Measurements from ENCODE around the gene MARCHF3. TPM values are rescaled to one million over a fixed set of nuclear protein-coding genes. Genes with fewer than 3 reads are reported as not detected.

The MARCHF3 gene, protein sequence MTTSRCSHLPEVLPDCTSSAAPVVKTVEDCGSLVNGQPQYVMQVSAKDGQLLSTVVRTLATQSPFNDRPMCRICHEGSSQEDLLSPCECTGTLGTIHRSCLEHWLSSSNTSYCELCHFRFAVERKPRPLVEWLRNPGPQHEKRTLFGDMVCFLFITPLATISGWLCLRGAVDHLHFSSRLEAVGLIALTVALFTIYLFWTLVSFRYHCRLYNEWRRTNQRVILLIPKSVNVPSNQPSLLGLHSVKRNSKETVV
- 2.3 and 4.2 TPM in 2 replicates for total RNA-seq

DNA sequence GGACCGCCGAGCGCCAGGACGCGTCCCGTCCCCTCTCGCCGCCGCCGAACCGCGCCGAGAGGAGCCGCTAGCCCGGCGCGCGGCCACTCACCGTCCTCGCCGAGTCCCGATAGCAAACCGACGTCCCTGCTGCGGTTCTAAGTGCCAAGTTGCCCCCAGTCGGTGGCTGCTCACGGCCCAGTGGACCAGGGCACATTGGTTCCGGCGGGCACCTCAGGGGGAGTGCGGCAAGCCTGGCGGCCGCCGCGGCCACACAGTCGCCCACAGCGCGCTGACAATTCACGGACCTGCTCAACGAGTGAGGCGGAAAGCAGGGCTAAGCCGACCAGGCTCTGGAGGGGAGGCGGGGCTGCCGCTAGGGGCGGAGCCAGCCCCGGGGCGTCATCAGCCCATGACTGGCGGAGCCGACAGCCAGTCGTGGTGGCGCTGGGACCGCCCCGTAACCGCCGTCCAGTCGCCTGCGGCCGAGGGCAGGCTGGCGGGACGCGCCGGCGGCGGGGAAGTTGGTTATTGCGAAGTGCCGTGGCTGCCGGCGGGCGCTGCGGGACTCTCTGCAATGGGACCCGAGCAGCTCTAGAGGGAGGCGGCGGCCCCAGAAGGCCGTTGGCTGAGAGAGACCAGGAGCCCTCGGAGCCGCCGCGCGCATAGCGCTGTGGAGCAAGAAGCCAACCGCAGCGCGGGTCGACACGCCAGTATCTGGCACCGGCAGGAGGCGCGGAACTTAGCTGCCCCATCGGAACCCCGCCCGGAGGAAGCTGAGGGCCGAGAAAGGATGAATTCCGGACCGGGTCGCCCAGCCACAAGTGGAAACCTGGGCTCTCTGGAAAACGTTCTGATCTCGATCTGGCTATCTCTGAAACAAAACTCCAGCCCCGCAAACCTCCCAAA is at the start of gene MARCHF3:
Gene MARCHF3, minus strand, starts transcription at position 300 of the 888 bp plus-strand sequence. CDS start 112,387 bp downstream, outside the sequence.
- peaks cover 10% of the 10 kb centered on the region for H3K4me1 Mint-ChIP-seq
- DNase-seq = peak; percentile 99
- intact Hi-C loops (cut with micrococcal nuclease) = loop anchor here (1.0 to 5.0 kb wide), 9 partner anchors 42 to 487 kb away; partner anchors contain the start of genes C5orf63, LMNB1, PHAX and PRRC1
- H3K27me3 Mint-ChIP-seq = peaks cover 37% of the 10 kb centered on the region
- H3K9me3 Mint-ChIP-seq = no peaks in the 10 kb centered on the region
- peak within 1 kb of the TSS; percentile 75 for H3K27ac Mint-ChIP-seq
- H3K4me3 Mint-ChIP-seq = peak within 1 kb of the TSS; percentile 92
- H3K36me3 Mint-ChIP-seq (ENCODE audit: low read depth) = no peaks in the 10 kb centered on the region

DNA sequence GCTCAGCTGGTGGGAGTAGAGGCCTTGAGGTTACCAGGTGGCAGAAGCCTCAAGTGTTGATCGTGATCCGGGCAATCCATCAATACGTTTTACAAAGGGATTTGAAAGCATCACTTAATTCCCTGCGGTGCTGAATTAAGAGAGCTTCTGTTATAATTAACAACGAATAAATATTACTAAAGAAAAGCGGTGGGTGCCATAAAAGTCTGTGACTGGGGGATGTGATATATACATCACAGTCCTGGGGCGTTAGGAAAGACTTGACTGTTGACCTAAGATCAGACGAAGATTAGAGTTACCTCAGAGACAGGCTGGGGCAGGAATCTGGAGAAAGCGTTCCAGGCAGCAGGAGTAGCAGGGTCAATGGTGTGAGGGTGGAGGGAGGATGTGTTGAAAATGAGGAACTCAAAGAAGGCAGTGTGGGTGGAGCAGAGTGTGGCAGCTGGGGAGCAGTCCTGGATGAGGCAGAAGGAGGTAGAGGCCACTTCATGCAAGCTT is 49.7 kb upstream of the MARCHF3 start:
- no peak for DNase-seq
- Mint-ChIP-seq H3K4me1 (peaks cover 4% of the 10 kb centered on the region), H3K4me3 (no peak overlapping the region), H3K9me3 (no peaks in the 10 kb centered on the region), H3K27ac (no peak overlapping the region), H3K27me3 (peaks cover 11% of the 10 kb centered on the region), H3K36me3 (ENCODE audit: low read depth) (no peaks in the 10 kb centered on the region)
- intact Hi-C loops (cut with micrococcal nuclease) = loop anchor here (10.0 kb wide), 2 partner anchors 225 to 435 kb away; partner anchors contain the start of gene PRRC1

DNA sequence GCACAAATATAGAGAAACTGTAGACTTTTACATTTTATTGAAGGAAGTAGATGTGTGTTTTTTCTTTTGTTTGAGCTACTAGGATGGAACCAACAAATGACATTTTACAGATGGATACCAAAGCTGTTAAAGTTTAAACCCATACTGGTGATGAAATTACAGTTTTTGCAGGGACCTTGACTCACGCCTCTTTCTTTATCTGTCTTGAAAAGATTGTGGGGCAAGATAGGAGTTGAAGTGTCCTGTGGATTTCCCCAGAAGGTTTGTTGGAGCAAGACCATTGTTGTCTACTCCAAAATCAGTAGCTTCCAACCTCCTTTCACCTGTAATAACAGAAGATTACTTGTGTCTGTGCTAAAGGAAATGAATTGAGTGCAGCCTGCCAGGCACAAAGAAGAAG is 47.0 kb upstream of the MARCHF3 start:
- Mint-ChIP-seq H3K9me3 (no peaks in the 10 kb centered on the region), H3K4me1 (peaks cover 14% of the 10 kb centered on the region), H3K4me3 (no peak overlapping the region), H3K27me3 (peaks cover 11% of the 10 kb centered on the region), H3K36me3 (ENCODE audit: low read depth) (peaks cover 2% of the 10 kb centered on the region), H3K27ac (no peak overlapping the region)
- intact Hi-C loops (cut with micrococcal nuclease) = loop anchor here (10.0 kb wide), 2 partner anchors 223 to 437 kb away; partner anchors contain the start of gene PRRC1
- DNase-seq = no peak

DNA sequence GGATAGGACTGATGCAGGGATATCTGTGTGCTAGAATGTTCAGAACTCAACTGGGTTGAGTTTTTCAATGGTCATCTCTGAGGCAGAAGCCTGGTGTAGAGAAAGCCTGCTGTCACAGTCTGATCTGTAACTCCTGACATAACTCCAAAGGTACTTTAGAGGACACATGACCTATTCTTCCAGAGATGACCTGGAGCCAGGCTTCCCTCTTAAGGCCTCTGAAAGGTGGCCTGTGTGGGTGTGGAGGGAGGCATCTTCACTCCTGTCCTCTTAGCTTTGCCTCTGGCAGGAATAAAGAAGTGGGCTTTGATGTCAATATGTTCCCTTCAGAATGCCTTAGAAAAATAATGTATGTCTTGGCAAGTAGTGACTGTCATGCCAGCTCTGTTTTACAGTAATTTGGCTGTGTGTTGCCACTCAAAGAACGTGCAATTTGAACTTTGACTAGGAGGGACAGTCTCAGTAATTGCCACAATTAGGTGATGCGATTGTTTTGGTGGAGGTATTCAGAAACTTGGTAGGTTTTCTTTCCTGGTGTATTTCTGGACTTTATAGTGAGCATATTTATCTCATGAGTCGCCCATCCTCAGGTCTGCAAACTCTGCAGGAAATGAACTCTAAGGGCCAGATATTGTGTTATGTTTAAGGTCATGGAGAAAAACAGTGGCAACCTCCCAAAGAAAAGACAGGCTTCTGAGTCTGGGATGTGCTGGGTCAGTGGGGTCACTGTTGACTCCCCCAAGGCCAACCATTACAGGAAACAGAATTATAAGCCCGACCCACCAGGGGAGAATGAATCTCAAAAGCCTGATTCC is 46.2 kb upstream of the MARCHF3 start:
- Mint-ChIP-seq H3K9me3 (no peaks in the 10 kb centered on the region), H3K27me3 (peaks cover 8% of the 10 kb centered on the region)
- intact Hi-C loops (cut with micrococcal nuclease) = loop anchor here (10.0 kb wide), 2 partner anchors 222 to 438 kb away; partner anchors contain the start of gene PRRC1

DNA sequence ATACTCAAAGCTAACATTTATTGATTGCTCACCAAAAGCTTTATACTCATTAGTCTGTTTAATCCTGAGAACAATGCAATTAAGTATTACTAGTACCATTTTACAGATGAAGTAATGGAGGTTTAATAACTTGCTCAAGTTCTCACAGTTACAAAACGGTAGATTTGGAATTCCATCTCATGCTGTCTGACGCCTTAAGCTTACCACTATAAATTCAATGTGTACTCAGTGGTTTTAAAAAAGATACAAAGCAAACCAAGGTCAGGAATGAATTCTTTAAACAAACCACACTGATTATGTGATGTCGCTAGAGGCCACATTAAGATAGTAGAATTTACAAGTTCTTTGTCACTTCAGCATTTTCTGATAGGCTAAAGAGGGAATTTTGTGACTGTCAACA is 44.1 kb upstream of the MARCHF3 start:
- peaks cover 8% of the 10 kb centered on the region for H3K36me3 Mint-ChIP-seq (ENCODE audit: low read depth)
- intact Hi-C loops (cut with micrococcal nuclease) = loop anchor here (10.0 kb wide), 2 partner anchors 220 to 440 kb away; partner anchors contain the start of gene PRRC1

More for the DNA sequence above, 46.2 kb upstream of the MARCHF3 start:
- no peak for DNase-seq
- Mint-ChIP-seq H3K27ac (no peak overlapping the region), H3K36me3 (ENCODE audit: low read depth) (peaks cover 2% of the 10 kb centered on the region), H3K4me3 (no peak overlapping the region), H3K4me1 (peaks cover 16% of the 10 kb centered on the region)

DNA sequence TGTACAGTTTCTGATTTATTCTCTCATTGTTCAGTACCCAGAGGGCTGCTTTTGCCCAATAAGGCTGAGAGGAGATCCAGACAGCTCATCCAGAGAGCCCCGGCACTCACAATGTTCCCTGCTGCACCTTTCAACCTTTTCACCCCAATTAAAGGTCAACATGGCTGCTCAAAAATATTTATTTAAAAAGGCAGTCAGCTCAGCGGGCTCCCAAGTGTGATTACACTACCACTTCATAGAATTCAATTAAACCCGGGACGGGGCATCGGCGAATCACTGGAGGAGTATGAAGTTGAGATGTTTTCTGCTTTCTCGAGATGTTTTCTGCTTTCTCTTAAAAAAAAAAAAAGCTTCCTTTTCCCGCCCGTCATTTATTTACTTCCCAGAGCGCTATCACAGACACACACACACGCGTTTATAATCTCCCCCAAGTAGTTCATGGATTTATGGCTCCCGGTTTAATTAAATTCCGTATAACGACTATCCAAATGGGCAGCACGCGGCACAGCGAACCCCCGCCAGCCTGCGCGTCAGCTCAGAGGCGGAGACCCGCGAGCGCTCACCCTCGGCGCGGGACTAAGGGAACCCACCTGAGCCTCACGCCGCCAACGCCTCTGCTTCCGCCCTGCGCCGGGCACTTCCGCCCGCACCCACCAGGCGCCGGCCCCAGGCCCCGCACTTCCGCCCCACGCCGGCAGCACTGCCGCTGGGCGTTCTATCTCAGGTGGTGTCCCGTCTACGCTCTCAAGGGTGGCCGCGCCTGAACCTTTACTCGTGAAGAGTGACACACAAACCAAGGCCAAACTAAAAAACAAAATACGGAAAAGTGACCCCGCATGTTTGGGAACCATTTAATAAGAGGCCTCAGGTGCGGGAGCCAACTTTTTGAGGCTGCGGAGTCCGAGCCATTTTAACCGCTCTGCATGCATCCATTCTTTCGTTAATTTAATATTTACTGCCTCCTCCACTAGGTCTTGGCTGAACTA is 42.8 kb upstream of the MARCHF3 start, which contains the start of gene C5orf63:
Gene C5orf63, minus strand, starts transcription at position 642 of the 986 bp plus-strand sequence. CDS start 14,507 bp downstream, outside the sequence.
- Mint-ChIP-seq H3K4me1 (peaks cover 18% of the 10 kb centered on the region), H3K27ac (peak within 1 kb of the TSS; percentile 90), H3K36me3 (ENCODE audit: low read depth) (peaks cover 11% of the 10 kb centered on the region), H3K27me3 (no peaks in the 10 kb centered on the region), H3K9me3 (no peaks in the 10 kb centered on the region), H3K4me3 (peak within 1 kb of the TSS; percentile 91)
- peak; percentile 91 for DNase-seq
- intact Hi-C loops (cut with micrococcal nuclease) = loop anchor here (1.0 to 10.0 kb wide), 3 partner anchors 43 to 442 kb away; partner anchors contain the start of genes MARCHF3 and PRRC1

More for the DNA sequence above, 44.1 kb upstream of the MARCHF3 start:
- Mint-ChIP-seq H3K27ac (no peak overlapping the region), H3K9me3 (no peaks in the 10 kb centered on the region), H3K27me3 (no peaks in the 10 kb centered on the region), H3K4me1 (peaks cover 18% of the 10 kb centered on the region), H3K4me3 (no peak overlapping the region)
- no peak for DNase-seq

DNA sequence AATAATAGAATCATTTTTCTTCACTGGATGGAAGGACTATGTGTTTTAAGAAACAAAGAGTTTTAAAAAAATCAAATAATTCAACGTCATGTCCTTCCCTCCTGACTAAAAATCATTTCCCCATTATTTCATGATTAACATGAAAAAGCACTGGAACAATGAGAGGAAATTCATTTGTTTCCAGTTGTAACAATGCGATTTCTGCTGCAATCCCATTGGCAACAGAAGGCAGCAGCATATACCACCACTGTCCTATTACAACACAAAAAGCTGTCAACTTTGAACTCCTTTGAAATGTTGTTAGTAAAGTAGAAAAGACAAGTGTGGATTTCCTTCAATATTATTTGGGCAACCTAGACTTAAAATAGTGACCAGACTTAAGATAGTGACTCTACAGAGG is 39.9 kb upstream of the MARCHF3 start:
- Mint-ChIP-seq H3K36me3 (ENCODE audit: low read depth) (peaks cover 12% of the 10 kb centered on the region), H3K27ac (no peak overlapping the region), H3K4me1 (peaks cover 14% of the 10 kb centered on the region), H3K27me3 (no peaks in the 10 kb centered on the region), H3K9me3 (no peaks in the 10 kb centered on the region), H3K4me3 (no peak overlapping the region)
- DNase-seq = no peak
- intact Hi-C loops (cut with micrococcal nuclease) = loop anchor here (10.0 kb wide), 2 partner anchors 215 to 445 kb away; partner anchors contain the start of gene PRRC1

DNA sequence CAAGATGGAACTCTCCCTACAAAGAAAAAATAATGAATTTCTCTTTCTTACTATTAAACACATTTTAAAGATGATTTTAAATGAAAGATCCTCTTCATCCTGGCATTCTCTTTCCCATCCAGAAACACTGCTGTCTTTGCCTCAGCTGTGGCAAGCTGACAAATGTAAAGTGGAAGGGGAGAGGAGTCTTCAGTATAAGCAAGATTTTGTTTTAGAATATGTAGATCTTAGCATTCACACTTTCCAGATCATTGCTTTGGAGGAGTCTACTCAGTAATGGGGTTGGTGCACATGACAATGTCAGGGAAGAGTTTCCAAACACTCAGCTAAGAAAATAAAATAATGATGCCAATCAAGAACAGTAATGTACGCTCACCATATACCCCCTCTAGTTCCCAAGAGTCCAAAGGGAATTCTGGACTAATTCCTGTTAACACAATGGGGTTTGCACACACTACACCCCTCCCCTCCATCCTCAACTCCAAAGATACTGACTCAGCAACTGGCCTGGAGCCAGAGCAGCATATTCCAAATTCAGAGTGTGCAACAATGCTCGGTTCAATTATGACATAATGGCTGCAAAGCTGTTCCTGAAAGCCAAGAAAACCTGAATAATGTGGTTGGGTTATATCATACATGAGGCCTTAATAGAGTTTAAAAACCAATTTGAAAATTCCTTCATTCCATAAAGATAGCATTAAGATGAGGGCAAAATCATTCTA is 38.3 kb upstream of the MARCHF3 start:
- Mint-ChIP-seq H3K4me3 (no peak overlapping the region), H3K9me3 (no peaks in the 10 kb centered on the region), H3K4me1 (peaks cover 14% of the 10 kb centered on the region), H3K27ac (no peak overlapping the region), H3K36me3 (ENCODE audit: low read depth) (peaks cover 12% of the 10 kb centered on the region), H3K27me3 (no peaks in the 10 kb centered on the region)
- no peak for DNase-seq
- intact Hi-C loops (cut with micrococcal nuclease) = no loop called here

DNA sequence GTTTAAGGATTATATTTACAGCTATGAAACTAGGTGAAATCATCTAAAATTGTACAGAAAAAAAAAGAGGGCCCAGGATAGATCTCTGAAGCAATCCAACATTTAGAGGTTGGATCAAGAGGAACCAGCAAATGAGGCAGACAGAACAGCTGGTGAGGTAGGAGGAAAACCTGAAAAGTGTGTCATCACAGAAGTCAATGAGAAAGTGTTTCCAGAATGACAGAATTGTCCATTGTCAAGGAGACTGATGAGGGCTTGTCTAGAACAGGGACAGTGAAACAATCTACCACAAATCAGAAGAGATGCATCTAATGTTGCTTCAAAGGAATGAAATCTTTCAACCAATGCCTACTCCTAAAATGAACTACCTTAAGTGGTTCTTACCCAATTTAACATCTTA is 36.4 kb upstream of the MARCHF3 start:
- Mint-ChIP-seq H3K4me3 (no peak overlapping the region), H3K27ac (no peak overlapping the region), H3K36me3 (ENCODE audit: low read depth) (peaks cover 11% of the 10 kb centered on the region), H3K9me3 (no peaks in the 10 kb centered on the region), H3K4me1 (peaks cover 5% of the 10 kb centered on the region), H3K27me3 (no peaks in the 10 kb centered on the region)
- no peak for DNase-seq
- intact Hi-C loops (cut with micrococcal nuclease) = no loop called here

DNA sequence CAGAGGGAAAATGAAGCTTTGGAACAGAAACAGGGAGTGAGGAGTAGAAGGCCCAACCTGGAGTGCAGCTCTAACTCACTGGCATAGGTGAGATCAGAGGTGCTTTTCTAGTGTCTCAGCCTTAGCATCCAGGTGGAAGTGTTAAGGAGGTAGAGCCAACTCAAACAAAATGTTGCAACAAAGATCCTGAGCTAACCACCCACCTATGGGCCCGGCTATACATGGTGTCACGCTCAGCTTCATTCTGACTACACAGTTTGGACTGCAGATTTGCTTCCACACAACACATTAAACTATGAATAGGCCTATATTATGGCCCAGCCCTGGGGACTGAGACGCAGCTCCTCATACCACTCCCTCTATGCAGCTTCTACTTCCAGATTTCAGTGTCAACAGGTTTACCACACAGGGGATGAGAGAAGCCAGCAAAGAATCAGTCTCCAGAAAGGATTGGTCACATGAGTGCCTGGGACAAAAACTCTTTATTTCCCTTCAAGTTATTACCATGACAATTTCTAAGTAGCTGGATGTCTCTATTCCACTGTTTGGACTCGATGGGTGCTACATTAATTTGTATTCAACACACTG is 34.0 kb upstream of the MARCHF3 start:
- intact Hi-C loops (cut with micrococcal nuclease) = no loop called here

DNA sequence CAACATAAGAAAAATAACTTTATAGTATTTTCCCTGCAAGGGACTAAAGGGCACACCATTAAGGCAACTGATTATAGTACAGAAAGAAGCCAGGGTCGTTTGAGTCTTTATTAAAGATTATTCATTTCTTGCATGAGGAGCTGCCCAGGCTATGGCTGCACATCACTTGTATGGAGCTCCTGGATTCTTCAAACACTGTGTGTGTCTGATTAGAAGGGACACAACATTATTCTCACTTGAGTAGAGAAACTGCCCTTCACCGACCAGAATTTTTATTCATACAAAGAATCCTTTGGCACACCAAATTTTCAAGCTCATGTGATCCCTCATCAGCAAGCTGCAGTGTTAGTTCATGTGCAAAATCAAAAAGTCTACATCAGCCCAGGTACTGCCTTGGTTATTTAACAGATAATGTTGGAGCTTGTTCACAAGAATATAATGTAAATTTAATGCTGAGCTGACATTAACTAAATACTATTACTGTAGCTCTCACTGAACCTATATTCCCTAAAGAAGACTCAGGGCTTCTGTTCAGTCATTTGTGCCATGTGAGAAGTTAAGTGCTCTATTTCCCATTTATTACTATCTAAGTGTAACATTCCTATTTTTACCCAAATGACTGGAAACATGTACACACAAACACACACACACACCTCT is 33.0 kb upstream of the MARCHF3 start:
- Mint-ChIP-seq H3K36me3 (ENCODE audit: low read depth) (peaks cover 2% of the 10 kb centered on the region), H3K27me3 (no peaks in the 10 kb centered on the region), H3K27ac (no peak overlapping the region), H3K4me3 (no peak overlapping the region), H3K4me1 (peaks cover 10% of the 10 kb centered on the region), H3K9me3 (no peaks in the 10 kb centered on the region)
- no peak for DNase-seq
- intact Hi-C loops (cut with micrococcal nuclease) = no loop called here

More for the DNA sequence above, 34.0 kb upstream of the MARCHF3 start:
- Mint-ChIP-seq H3K36me3 (ENCODE audit: low read depth) (peaks cover 3% of the 10 kb centered on the region), H3K9me3 (no peaks in the 10 kb centered on the region), H3K4me1 (peaks cover 10% of the 10 kb centered on the region), H3K4me3 (no peak overlapping the region), H3K27ac (no peak overlapping the region), H3K27me3 (no peaks in the 10 kb centered on the region)
- DNase-seq = no peak

Data from activated CD4-positive, alpha-beta T cell treated with anti-CD3 and anti-CD28 coated beads, Interleukin-2, amount 10 ng/mL, durations not matched to agents 24 days and 14 days (primary cell).